ENCODE data around the gene ADAMTSL1.

Gene ADAMTSL1

GRCh38 chr9:18694959-18695668 is 221.2 kb downstream of the ADAMTSL1 start:
- Histone ChIP-seq H3K4me2 (ENCODE audit: insufficient read depth, low read length) (no peak overlapping the region), H3K9ac (ENCODE audit: low read depth, low read length) (no peak overlapping the region), H3K36me3 (ENCODE audit: insufficient read depth, low read length) (no peaks in the 10 kb centered on the region), H3K27me3 (ENCODE audit: insufficient read depth, low read length, poor library complexity) (no peaks in the 10 kb centered on the region), H3K9me3 (ENCODE audit: insufficient read depth, low read length, severe bottlenecking) (no peaks in the 10 kb centered on the region), H3K27ac (ENCODE audit: low read length) (no peak overlapping the region), H3K4me3 (ENCODE audit: low read depth in 1 of 2, low read length in 2 of 2) (no peak overlapping the region), H3K4me1 (ENCODE audit: insufficient read depth, low read length) (no peaks in the 10 kb centered on the region), H2AFZ (ENCODE audit: low read depth, low read length) (no peak overlapping the region), H3K79me2 (ENCODE audit: insufficient read depth, low read length) (no peaks in the 10 kb centered on the region), H4K20me1 (ENCODE audit: insufficient read depth, low read length) (no peaks in the 10 kb centered on the region)
- ATAC-seq (ENCODE audit: insufficient read depth, low read depth) (no peak), DNase-seq (no peak)
- no peak for TF ChIP-seq CTCF (IDR thresholded peaks at IDR 0.05; ENCODE audit: borderline replicate concordance, extremely low read depth, low read length, poor library complexity, severe bottlenecking)
- TF ChIP-seq EZH2 (IDR thresholded peaks at IDR 0.05; ENCODE audit: borderline replicate concordance, low read depth, low read length, severe bottlenecking), result no peak

GRCh38 chr9:18698992-18699391 is 225.0 kb downstream of the ADAMTSL1 start:
- no peaks in the 10 kb centered on the region for H3K27me3 ChIP-seq (ENCODE audit: insufficient read depth, low read length, poor library complexity)
- ATAC-seq (ENCODE audit: insufficient read depth, low read depth) (no peak), DNase-seq (no peak)
- H2AFZ ChIP-seq (ENCODE audit: low read depth, low read length), result no peak overlapping the region
- TF ChIP-seq CTCF (IDR thresholded peaks at IDR 0.05; ENCODE audit: borderline replicate concordance, extremely low read depth, low read length, poor library complexity, severe bottlenecking) (no peak), EZH2 (IDR thresholded peaks at IDR 0.05; ENCODE audit: borderline replicate concordance, low read depth, low read length, severe bottlenecking) (no peak)
- no peaks in the 10 kb centered on the region for H3K4me1 ChIP-seq (ENCODE audit: insufficient read depth, low read length)
- no peaks in the 10 kb centered on the region for H3K9me3 ChIP-seq (ENCODE audit: insufficient read depth, low read length, severe bottlenecking)
- H3K36me3 ChIP-seq (ENCODE audit: insufficient read depth, low read length), result no peaks in the 10 kb centered on the region
- no peak overlapping the region for H3K27ac ChIP-seq (ENCODE audit: low read length)
- H3K4me2 ChIP-seq (ENCODE audit: insufficient read depth, low read length), result no peak overlapping the region
- no peak overlapping the region for H3K9ac ChIP-seq (ENCODE audit: low read depth, low read length)
- H3K79me2 ChIP-seq (ENCODE audit: insufficient read depth, low read length), result no peaks in the 10 kb centered on the region
- no peak overlapping the region for H3K4me3 ChIP-seq (ENCODE audit: low read depth in 1 of 2, low read length in 2 of 2)
- no peaks in the 10 kb centered on the region for H4K20me1 ChIP-seq (ENCODE audit: insufficient read depth, low read length)

GRCh38 chr9:18699764-18700163 is 225.8 kb downstream of the ADAMTSL1 start:
- no peak for TF ChIP-seq CTCF (IDR thresholded peaks at IDR 0.05; ENCODE audit: borderline replicate concordance, extremely low read depth, low read length, poor library complexity, severe bottlenecking)
- TF ChIP-seq EZH2 (IDR thresholded peaks at IDR 0.05; ENCODE audit: borderline replicate concordance, low read depth, low read length, severe bottlenecking), result no peak
- no peaks in the 10 kb centered on the region for H3K36me3 ChIP-seq (ENCODE audit: insufficient read depth, low read length)
- no peak overlapping the region for H3K4me2 ChIP-seq (ENCODE audit: insufficient read depth, low read length)
- no peaks in the 10 kb centered on the region for H3K79me2 ChIP-seq (ENCODE audit: insufficient read depth, low read length)
- H2AFZ ChIP-seq (ENCODE audit: low read depth, low read length), result no peak overlapping the region
- H3K4me1 ChIP-seq (ENCODE audit: insufficient read depth, low read length), result no peaks in the 10 kb centered on the region
- ATAC-seq (ENCODE audit: insufficient read depth, low read depth), result no peak
- no peak overlapping the region for H3K9ac ChIP-seq (ENCODE audit: low read depth, low read length)
- no peak for DNase-seq
- H3K27ac ChIP-seq (ENCODE audit: low read length), result no peak overlapping the region
- no peaks in the 10 kb centered on the region for H3K9me3 ChIP-seq (ENCODE audit: insufficient read depth, low read length, severe bottlenecking)
- H3K27me3 ChIP-seq (ENCODE audit: insufficient read depth, low read length, poor library complexity), result no peaks in the 10 kb centered on the region
- H3K4me3 ChIP-seq (ENCODE audit: low read depth in 1 of 2, low read length in 2 of 2), result no peak overlapping the region
- no peaks in the 10 kb centered on the region for H4K20me1 ChIP-seq (ENCODE audit: insufficient read depth, low read length)

All from DND-41 (cell line).